GM19324 (cell line): ENCODE results near the gene LRRC4C.
"Not testable (repeated sequence)": the region's sequence is repeated elsewhere in the genome, so short reads cannot be mapped to it uniquely, and the experiment has no call there.

Experiments used
- ATAC-seq: cut with Tn5 transposase; IDR thresholded peaks from one replicate; pipeline ENCODE4 v1.9.1; 2021; ENCODE audit warnings: mild to moderate bottlenecking, moderate library complexity; ENCODE audit not compliant: unreplicated experiment, low FRiP score

The LRRC4C gene

DNA sequence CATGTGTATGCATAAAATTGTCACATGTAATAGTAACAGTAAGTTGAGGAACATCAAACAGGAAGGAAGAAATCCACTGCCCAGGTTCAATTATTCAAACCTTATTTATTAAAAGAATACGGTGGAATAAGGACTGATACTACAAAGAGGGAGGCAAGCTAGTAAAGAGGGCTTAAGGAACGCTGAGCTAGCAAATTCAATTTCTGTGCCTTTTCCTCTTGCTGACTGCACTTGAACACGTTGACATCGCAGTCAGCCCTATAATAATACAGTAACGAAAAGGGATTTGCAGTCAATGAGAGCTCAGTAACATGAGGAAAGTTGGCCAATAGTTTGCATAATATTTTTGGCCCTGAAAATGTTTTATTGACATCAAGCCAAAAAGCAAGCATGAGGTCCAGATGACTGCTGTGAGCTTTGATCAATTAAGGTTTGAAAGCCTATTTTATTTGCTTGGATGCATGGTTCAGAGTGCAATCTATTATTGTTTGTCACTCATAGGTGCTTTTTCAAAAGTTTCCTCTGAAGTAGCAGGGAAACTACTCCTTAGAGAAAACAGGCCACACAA, 861.8 kb downstream of the LRRC4C start:
- ATAC-seq: no peak

DNA sequence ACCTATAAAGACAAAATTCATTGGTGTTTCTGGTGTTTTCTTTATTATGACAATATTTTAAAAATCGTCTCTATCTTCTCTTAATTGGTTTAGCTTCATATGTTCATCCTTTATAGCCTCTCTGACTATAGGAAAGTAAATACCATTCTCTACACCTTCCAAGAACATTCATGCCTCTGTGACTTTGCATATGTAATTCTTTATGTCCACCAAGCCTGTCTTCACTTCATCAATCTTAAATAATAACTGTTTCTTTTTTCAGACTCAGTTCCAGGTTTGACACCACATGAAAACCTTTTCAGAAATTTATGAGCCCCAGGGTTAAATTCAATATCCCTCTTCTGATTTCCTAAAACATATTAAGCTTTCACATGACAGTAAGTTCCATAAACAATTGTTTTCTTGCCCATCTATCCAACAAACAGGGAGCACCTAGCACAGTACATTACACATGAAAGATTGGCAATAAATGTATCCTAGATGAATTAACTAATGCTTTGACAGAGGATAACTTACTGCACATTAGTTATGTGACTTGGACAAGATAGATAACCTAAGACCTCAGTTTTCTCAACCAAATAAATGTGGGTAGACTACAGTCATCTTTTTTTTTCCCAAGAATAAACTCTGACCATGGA, 886.1 kb downstream of the LRRC4C start:
- no peak for ATAC-seq

GRCh38 chr11:40569947-40570531, 889.4 kb downstream of the LRRC4C start:
- ATAC-seq: no peak

DNA sequence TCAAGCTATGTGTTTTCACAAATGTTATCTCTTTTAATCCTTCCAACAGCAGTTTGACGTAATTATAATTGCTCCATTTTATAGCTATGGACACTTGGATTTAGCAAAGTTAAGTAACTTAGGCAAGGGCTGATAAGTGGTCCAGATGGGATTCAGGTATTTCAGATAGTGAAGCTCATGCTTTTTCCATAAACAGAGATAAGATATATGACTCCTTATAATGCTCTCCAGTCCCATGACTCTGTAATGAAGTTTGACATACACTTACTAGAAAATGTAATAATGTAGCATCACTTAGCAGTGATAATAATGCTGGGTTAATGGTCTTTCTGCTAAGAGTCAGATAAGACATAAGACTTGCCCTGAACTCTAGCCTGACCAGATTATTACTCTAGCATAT, 892.1 kb downstream of the LRRC4C start:
- no peak for ATAC-seq

DNA sequence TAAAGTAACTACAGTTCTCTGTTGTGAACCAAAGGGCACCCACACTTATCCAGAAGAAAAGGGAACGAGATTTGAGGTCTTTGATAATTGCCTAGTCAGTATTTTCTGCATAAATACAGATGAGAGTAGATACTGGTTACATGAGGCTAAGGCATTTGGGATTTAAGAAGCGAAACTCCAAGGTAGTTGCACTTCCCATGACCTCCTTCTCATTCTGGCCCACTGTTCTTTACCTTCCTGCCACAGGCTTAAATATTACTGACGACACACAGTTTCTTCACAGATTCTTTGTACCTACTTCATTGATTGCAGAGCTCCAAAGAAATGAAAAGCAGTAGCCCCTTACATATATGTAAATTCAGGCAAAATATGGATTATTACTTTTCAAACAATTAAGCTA, 915.3 kb downstream of the LRRC4C start:
- ATAC-seq: no peak

DNA sequence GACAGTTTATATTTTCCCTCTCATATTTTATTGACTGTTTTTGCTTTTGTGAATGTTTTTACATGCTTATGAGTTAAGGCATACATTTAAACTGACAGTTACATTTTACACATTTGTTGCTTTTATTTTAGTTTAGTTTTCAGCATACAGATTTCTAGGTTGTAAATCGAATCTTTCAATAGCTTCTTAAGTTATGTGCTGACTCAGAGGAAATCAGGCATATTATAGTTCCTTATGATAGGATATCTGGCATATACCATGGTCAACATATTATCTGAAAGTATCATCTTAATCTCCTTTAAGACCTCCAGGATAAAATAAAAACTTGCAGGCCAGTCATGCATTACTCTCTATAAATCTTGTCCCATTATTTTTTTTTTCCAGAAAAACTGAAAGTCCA, 916.6 kb downstream of the LRRC4C start:
- no peak for ATAC-seq

DNA sequence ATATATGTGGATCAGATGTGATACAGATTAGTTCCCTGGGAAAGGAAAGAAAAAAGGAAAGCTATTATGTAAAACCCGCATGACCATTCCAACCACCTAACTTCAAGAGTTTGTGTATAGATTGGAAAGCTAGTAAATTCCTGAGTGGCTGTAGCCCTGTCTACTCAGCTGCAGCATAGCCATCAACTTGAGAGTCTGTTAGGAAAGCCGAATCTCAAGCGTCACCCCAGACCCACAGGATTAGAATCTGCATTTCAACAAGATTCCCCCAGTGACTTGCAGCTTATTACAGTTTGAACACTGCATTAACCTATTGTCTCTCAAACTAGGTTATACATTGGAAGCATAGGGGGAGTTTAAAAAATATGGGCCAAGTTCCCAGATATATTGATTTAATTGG, 921.7 kb downstream of the LRRC4C start:
- ATAC-seq: no peak

- ATAC-seq: not testable (repeated sequence)
Observed at GRCh38 chr11:40522080-40522479, 937.4 kb downstream of the LRRC4C start.

- no peak for ATAC-seq
Observed at GRCh38 chr11:40517122-40517521, 942.3 kb downstream of the LRRC4C start.

GRCh38 chr11:40514124-40514523, 945.3 kb downstream of the LRRC4C start:
- ATAC-seq: no peak

DNA sequence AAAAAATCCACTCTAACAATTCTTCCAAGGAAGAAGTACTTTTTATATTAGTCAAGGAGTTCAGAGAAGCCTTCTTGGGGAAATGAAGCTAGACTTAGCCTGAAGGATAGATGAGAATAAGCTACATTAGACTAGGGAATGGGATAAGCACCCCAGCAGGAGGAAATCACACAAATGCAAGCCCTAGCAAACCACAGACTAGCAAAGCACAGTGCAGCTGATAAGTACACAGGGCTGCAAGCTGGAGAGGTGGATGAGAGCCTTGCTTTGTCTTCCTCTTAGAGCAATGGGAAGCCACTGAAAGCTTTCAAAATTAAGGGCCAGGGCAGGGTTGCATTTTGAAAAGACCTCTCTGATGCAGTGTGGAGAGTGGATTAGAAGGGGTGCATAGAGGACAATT, 946.2 kb downstream of the LRRC4C start:
- ATAC-seq: no peak

DNA sequence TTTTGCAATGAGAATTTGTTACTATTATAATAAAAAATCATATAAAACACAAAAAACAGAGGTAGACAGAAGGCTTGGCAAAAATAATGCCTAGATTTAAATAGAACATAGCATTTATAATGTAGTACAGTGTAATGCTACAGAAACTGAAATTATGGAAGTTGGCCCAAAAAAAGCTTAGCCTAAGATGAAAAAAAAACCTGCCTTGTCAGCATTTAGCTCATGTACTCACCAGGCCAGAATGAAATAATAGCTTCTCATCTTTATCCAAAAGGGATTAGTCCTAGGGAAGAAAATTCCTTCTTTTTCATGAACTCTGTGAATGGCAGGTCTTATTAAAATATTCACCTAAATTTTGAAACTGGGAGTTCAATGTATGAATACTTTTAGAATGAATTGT, 951.1 kb downstream of the LRRC4C start:
- ATAC-seq: no peak

DNA sequence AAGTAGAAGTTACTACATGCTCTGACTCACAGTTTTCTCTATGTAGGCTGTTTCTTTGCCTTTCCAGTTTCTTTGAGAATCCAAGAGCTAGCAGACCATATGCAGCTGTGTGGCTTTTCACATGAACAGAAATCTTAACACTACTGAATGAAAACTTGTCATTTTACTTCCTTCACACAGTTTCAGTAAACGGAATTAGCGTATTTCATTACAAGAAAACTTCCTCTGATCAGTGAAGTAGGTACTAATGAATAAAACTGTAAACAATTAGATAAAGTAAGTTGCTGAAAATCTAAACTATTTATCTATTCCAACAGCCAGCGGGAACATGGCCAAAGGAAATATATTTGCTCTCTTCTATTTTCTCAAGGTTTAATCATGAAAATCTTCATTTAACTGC, 953.2 kb downstream of the LRRC4C start:
- no peak for ATAC-seq

- ATAC-seq: no peak
Observed at GRCh38 chr11:40491341-40491740, 968.1 kb downstream of the LRRC4C start.

GRCh38 chr11:40467771-40468170, 991.7 kb downstream of the LRRC4C start:
- no peak for ATAC-seq

DNA sequence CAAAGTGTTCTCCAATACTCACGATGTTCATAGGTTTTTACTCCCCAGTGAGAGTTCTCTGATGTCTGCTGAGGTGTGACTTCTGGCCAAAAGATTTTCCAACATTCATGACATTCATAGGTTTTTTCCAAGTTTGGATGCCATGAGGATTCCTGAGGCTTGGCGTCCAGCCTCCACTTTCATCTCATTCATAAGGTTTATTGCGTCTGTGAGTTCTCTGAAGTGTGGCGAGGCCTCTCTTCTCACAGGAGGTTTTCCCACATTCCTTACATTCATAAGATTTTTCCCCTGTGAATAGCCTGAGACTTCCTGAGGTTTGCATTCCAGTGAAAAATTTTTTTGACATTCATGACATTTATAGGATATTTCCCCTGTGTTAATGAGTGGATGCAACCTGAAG, 1014.1 kb downstream of the LRRC4C start:
- no peak for ATAC-seq

DNA sequence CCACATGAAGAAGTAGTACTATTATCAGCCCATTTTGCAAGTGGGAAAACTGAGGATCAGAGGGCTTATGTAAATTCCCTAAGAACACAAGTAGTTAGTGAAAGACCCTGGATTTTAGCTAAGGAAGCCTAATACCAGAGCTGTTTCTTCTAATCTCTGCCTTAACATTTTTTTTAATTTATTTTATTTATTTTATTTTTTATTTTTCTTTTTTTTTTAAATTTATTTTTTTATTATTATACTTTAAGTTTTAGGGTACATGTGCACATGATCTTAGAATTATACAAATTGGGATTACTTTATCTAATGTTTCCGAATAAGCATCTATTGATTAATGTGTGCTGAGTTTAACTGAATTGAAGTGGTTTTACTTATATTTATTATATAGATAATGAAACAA, 1015.3 kb downstream of the LRRC4C start:
- no peak for ATAC-seq

DNA sequence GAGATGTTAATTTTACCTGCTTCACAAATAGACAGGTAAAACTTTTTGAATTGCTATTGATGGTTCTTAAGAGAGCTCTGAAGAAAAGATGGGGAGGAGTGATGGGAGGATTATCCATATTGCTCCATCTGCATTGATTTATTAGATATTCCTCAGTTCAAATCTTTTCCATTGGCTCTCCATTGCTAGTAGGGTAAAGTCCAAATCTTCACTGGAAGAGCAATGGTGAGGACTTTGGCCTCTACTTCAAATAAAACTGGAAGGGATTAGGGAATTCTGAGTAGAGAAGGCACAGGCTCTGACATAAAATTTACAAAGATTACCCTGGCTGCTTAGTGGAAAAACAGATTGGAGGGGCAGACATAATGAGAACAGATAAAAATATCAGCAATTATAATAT, 1024.1 kb downstream of the LRRC4C start:
- no peak for ATAC-seq

DNA sequence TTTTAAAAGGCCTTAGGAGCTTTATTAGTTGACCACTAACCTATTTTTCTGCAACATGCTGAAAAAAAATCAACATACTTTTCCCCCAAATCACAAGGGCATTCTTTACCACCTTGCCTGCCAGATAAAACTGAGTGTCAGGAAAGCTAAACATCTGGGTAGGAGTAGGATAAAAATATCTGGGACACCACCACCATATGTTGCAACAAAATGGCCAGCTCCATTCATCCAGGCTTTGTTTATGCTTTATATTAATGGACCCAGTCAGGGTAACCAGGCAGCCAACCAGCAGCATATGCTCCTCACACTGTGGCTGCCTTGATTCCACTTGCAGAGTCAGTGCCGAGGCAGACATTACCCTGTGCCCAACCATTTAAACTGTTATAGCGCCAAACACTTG, 1024.5 kb downstream of the LRRC4C start:
- no peak for ATAC-seq

- ATAC-seq: no peak
Observed at GRCh38 chr11:40432358-40432757, 1027.1 kb downstream of the LRRC4C start.

- no peak for ATAC-seq
Observed at GRCh38 chr11:40425168-40425567, 1034.3 kb downstream of the LRRC4C start.

- no peak for ATAC-seq
Observed at GRCh38 chr11:40421208-40421981, 1038.1 kb downstream of the LRRC4C start.
